Ishikawa (cell line): ENCODE data around the gene BORCS6.

Experiments used
- CREB1 ChIP-seq: IDR thresholded peaks from 2 replicates; pipeline ENCODE4 v1.6.1; 2012; ENCODE audit warnings: low read depth
- EP300 ChIP-seq: IDR thresholded peaks from 2 replicates; pipeline ENCODE4 v1.6.1; 2012; ENCODE audit warnings: borderline replicate concordance
- FOXM1 ChIP-seq: IDR thresholded peaks from 2 replicates; pipeline ENCODE4 v1.6.1; 2012; ENCODE audit warnings: low read depth, borderline replicate concordance
- MAX ChIP-seq: IDR thresholded peaks from 2 replicates; pipeline ENCODE4 v1.6.1; 2012
- RAD21 ChIP-seq: IDR thresholded peaks from 2 replicates; pipeline ENCODE4 v1.6.1; 2012; ENCODE audit warnings: low read depth
- REST ChIP-seq: IDR thresholded peaks from 2 replicates; pipeline ENCODE4 v1.6.1; 2012; ENCODE audit warnings: low read depth, mild to moderate bottlenecking
- TAF1 ChIP-seq: IDR thresholded peaks from 2 replicates; pipeline ENCODE4 v1.6.1; 2012; ENCODE audit warnings: low read depth, mild to moderate bottlenecking
- TCF12 ChIP-seq: IDR thresholded peaks from 2 replicates; pipeline ENCODE4 v1.6.1; 2012; ENCODE audit warnings: low read depth
- TEAD4 ChIP-seq: IDR thresholded peaks from 2 replicates; pipeline ENCODE4 v1.6.1; 2012
- USF1 ChIP-seq: IDR thresholded peaks from 2 replicates; pipeline ENCODE4 v1.6.1; 2012
- YY1 ChIP-seq: IDR thresholded peaks from 2 replicates; pipeline ENCODE4 v1.6.1; 2012; ENCODE audit warnings: low read depth

- no peak for TF ChIP-seq EP300
- no peak for TF ChIP-seq FOXM1
- no peak for TF ChIP-seq YY1
- no peak for TF ChIP-seq TCF12
- TF ChIP-seq REST: no peak
- TF ChIP-seq TAF1: no peak
- TF ChIP-seq USF1: no peak
- no peak for TF ChIP-seq MAX
- no peak for TF ChIP-seq RAD21
- TF ChIP-seq CREB1: no peak
- no peak for TF ChIP-seq TEAD4
Observed at GRCh38 chr17:8189041-8189710, 804 bp downstream of the BORCS6 start.
